ENCODE data around the gene TMEM132C.

DNA sequence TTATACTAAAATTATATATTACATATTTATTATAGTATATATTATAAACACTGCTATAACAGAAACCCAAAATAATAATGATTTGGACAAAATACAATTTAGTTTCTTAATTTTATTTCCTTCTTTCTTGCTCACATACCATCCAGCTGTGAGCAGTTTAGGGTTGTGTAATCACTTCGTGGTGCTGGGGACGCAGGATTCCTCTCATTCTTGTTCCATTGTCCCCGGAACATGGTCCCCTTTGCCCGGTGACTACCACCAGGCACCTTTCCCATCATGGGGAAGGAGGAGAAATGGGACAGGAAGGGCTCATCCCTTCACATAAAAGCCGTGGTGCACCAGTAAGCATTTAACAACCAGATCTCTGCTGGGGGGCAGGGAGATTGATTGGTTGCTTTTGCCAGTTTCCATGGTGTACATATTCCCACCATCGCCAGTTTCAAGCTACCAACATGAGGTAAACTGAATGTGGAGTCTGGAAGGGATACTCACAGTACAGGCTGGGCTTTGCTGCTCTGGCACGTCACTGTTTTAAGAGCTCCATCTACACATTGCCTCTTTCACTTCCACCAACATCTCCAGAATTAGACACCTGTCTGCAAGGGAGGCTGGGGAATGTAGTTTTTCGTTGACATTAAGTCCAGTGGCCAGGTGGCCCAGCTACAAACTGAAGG, 191.5 kb downstream of the TMEM132C start:
- TF ChIP-seq, protein P1, sequence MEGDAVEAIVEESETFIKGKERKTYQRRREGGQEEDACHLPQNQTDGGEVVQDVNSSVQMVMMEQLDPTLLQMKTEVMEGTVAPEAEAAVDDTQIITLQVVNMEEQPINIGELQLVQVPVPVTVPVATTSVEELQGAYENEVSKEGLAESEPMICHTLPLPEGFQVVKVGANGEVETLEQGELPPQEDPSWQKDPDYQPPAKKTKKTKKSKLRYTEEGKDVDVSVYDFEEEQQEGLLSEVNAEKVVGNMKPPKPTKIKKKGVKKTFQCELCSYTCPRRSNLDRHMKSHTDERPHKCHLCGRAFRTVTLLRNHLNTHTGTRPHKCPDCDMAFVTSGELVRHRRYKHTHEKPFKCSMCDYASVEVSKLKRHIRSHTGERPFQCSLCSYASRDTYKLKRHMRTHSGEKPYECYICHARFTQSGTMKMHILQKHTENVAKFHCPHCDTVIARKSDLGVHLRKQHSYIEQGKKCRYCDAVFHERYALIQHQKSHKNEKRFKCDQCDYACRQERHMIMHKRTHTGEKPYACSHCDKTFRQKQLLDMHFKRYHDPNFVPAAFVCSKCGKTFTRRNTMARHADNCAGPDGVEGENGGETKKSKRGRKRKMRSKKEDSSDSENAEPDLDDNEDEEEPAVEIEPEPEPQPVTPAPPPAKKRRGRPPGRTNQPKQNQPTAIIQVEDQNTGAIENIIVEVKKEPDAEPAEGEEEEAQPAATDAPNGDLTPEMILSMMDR (IDR thresholded peaks at IDR 0.05): no peak
- no peak for TF ChIP-seq POLR2A (IDR thresholded peaks at IDR 0.05)
- TF ChIP-seq POLR2AphosphoS5 (IDR thresholded peaks at IDR 0.05): no peak
- no peak for TF ChIP-seq EP300 (IDR thresholded peaks at IDR 0.05)
